CD14-positive monocyte (primary cell): ENCODE data around the gene CCDC92B. TPM values are rescaled to one million over a fixed set of nuclear protein-coding genes. Genes with fewer than 3 reads are reported as not detected.

Source experiments
- DNase-seq, 3 donors: peaks; one replicate each; pipeline ENCODE4 v3.0.0-alpha.2; 2011 to 2022
- H2AFZ ChIP-seq: 2 replicates; pipeline ENCODE4 v1.6.0; 2012; ENCODE audit warnings: mild to moderate bottlenecking, low read depth, low read length, inconsistent platforms; ENCODE audit not compliant: insufficient read depth, poor library complexity, severe bottlenecking
- H3K27ac ChIP-seq, 2 donors: 1 replicate in 1 of 2; 2 replicates in 1 of 2; pipeline ENCODE4 v1.5.1; 2012 to 2013; ENCODE audit warnings: low read length in 2 of 2, control low read depth in 1 of 2, inconsistent platforms in 1 of 2, low read depth in 1 of 2, mild to moderate bottlenecking in 1 of 2
- H3K27me3 ChIP-seq, 2 donors: one replicate each; pipeline versions ENCODE4 v1.6.0 to v1.6.1; 2011 to 2013; ENCODE audit warnings: low read length in 2 of 2; ENCODE audit not compliant: control insufficient read depth in 2 of 2, insufficient read depth in 2 of 2
- H3K36me3 ChIP-seq, 2 donors: replicated peaks in 1 of 2; 1 replicate in 1 of 2; 2 replicates in 1 of 2; pipeline versions ENCODE4 v1.5.1 to v1.6.1; 2012 to 2013; ENCODE audit warnings: low read length in 2 of 2, control low read depth in 1 of 2, inconsistent platforms in 1 of 2, mild to moderate bottlenecking in 1 of 2; ENCODE audit not compliant: insufficient read depth in 2 of 2, control insufficient read depth in 1 of 2
- H3K4me1 ChIP-seq, 2 donors: 1 replicate in 1 of 2; 2 replicates in 1 of 2; pipeline versions ENCODE4 v1.5.1 to v1.6.1; 2012 to 2013; ENCODE audit warnings: low read length in 2 of 2, control low read depth in 1 of 2, inconsistent platforms in 1 of 2, mild to moderate bottlenecking in 1 of 2, moderate library complexity in 1 of 2; ENCODE audit not compliant: insufficient read depth in 2 of 2, control insufficient read depth in 1 of 2
- H3K4me2 ChIP-seq: replicated peaks from 2 replicates; pipeline ENCODE3; 2012; ENCODE audit warnings: low read length, moderate library complexity, mild to moderate bottlenecking; ENCODE audit not compliant: poor library complexity, severe bottlenecking; ENCODE audit errors: extremely low read depth
- H3K4me3 ChIP-seq, 3 experiments: fragments of 200-600 bp in 1 of 3; sonication (generic) in 1 of 3; replicated peaks in 1 of 3; 1 replicate in 2 of 3; 2 replicates in 1 of 3; pipeline ENCODE4 v1.5.1; 2011 to 2013; ENCODE audit warnings: low read length in 3 of 3, mild to moderate bottlenecking in 3 of 3, control low read depth in 2 of 3, low read depth in 2 of 3, inconsistent platforms in 1 of 3, moderate library complexity in 1 of 3
- H3K79me2 ChIP-seq: 2 replicates; pipeline ENCODE4 v1.6.0; 2012; ENCODE audit warnings: mild to moderate bottlenecking, control low read depth, inconsistent platforms, low read length, moderate library complexity; ENCODE audit not compliant: insufficient read depth
- H3K9ac ChIP-seq: 2 replicates; pipeline ENCODE4 v1.6.0; 2017; ENCODE audit warnings: low read length, mild to moderate bottlenecking; ENCODE audit not compliant: insufficient read depth, poor library complexity, severe bottlenecking
- H3K9me3 ChIP-seq, 2 donors: replicated peaks in 1 of 2; 1 replicate in 1 of 2; 2 replicates in 1 of 2; pipeline versions ENCODE4 v1.5.1 to v1.6.1; 2012 to 2013; ENCODE audit warnings: low read length in 2 of 2, control low read depth in 1 of 2; ENCODE audit not compliant: control insufficient read depth in 1 of 2, insufficient read depth in 1 of 2
- H4K20me1 ChIP-seq: 2 replicates; pipeline ENCODE4 v1.6.0; 2012; ENCODE audit warnings: mild to moderate bottlenecking, low read length, control low read depth, moderate library complexity; ENCODE audit not compliant: insufficient read depth
- H3K27ac Mint-ChIP-seq, 7 donors: one replicate each; pipeline ENCODE4 v1.8.0; 2020; ENCODE audit warnings: mild to moderate bottlenecking in 7 of 7, mixed read lengths in 7 of 7, moderate library complexity in 6 of 7, inconsistent platforms in 2 of 7
- H3K27me3 Mint-ChIP-seq, 3 donors: one replicate each; pipeline ENCODE4 v1.8.0; 2021 to 2022; ENCODE audit warnings: low read depth in 3 of 3, mild to moderate bottlenecking in 3 of 3, mixed read lengths in 3 of 3, moderate library complexity in 3 of 3, inconsistent platforms in 1 of 3
- H3K36me3 Mint-ChIP-seq, 2 donors: one replicate each; pipeline ENCODE4 v1.8.0; 2020; ENCODE audit warnings: mixed read lengths in 2 of 2, inconsistent platforms in 1 of 2, mild to moderate bottlenecking in 1 of 2
- H3K4me1 Mint-ChIP-seq: one replicate; pipeline ENCODE4 v1.8.0; 2020; ENCODE audit warnings: mild to moderate bottlenecking, mixed read lengths
- H3K4me3 Mint-ChIP-seq, 2 donors: one replicate each; pipeline ENCODE4 v1.8.0; 2020; ENCODE audit warnings: mild to moderate bottlenecking in 2 of 2, mixed read lengths in 2 of 2, moderate library complexity in 1 of 2
- H3K9me3 Mint-ChIP-seq, 7 donors: one replicate each; pipeline ENCODE4 v1.8.0; 2020 to 2022; ENCODE audit warnings: mixed read lengths in 7 of 7, mild to moderate bottlenecking in 6 of 7, moderate library complexity in 6 of 7, inconsistent platforms in 2 of 7
- CTCF ChIP-seq: fragments of 200-600 bp; IDR thresholded peaks from one replicate; pipeline ENCODE4 v1.8.0; 2022; ENCODE audit warnings: antibody characterized with exemption, mild to moderate bottlenecking
- WGBS: methylation state at CpG from one replicate; pipeline ENCODE4 v1.1.5; 2013; ENCODE audit warnings: missing lambda C conversion rate; ENCODE audit not compliant: insufficient coverage; 5-methylcytosine and 5-hydroxymethylcytosine counted together
- intact Hi-C, 2 donors: fragments of 100-400 bp; cut with micrococcal nuclease; formaldehyde crosslinking; loops; one replicate each; pipeline versions ENCODE4 v1.15.0 to v1.15.1; 2023
- polyA plus RNA-seq, 3 donors: library from polyadenylated mRNA; depleted of rRNA in 1 of 3; unstranded in 2 of 3; stranded (reverse) in 1 of 3; fragments of 300-500 nt in 2 of 3; fragments of >200 nt in 1 of 3; fragmentation: Illumina TruSeq in 2 of 3; gene quantifications; 1 replicate in 2 of 3; 2 replicates in 1 of 3; pipeline ENCODE4 v1.2.3, GENCODE V29; 2012 to 2021

The CCDC92B gene
- polyA plus RNA-seq, 3 donors = not detected

- TF ChIP-seq CTCF = no peak
- Histone ChIP-seq H3K4me3 (no peak overlapping the region), H3K79me2 (no peaks in the 10 kb centered on the region), H3K9ac (no peak overlapping the region), H3K9me3 (no peaks in the 10 kb centered on the region), H3K4me2 (no peak overlapping the region), H3K4me1 (no peaks in the 10 kb centered on the region), H4K20me1 (no peaks in the 10 kb centered on the region), H3K27me3 (peaks cover 0 to under 1% of the 10 kb centered on the region in 2 donors), H3K36me3 (no peaks in the 10 kb centered on the region), H3K27ac (no peak overlapping the region), H2AFZ (no peak overlapping the region)
- Mint-ChIP-seq H3K9me3 (peaks cover 0 to 5% (median 0%) of the 10 kb centered on the region in 7 donors), H3K4me3 (no peak overlapping the region), H3K36me3 (no peaks in the 10 kb centered on the region), H3K27me3 (peaks cover 4 to 16% (median 9%) of the 10 kb centered on the region in 3 donors), H3K4me1 (no peaks in the 10 kb centered on the region), H3K27ac (no peak overlapping the region)
- WGBS = no CpG with 5 or more reads among the region's 5 CpGs
- DNase-seq = no peak
- intact Hi-C loops = no loop called here
These were observed 13.6 kb downstream of the CCDC92B start for GRCh38 chr17:2735896-2736295.

GRCh38 chr17:2734939-2735338, 14.5 kb downstream of the CCDC92B start:
- 86% methylated on average over 10 of the region's 10 CpGs for WGBS
- no peak overlapping the region for H3K4me2 ChIP-seq
- no peak for DNase-seq
- no peaks in the 10 kb centered on the region for H3K4me1 ChIP-seq
- Mint-ChIP-seq H3K9me3 (peaks cover 0 to 5% (median 0%) of the 10 kb centered on the region in 7 donors), H3K27me3 (peaks cover 4 to 19% (median 8%) of the 10 kb centered on the region in 3 donors), H3K4me3 (no peak overlapping the region), H3K4me1 (no peaks in the 10 kb centered on the region), H3K36me3 (no peaks in the 10 kb centered on the region), H3K27ac (no peak overlapping the region)
- no peak overlapping the region for H3K4me3 ChIP-seq
- H3K27ac ChIP-seq = no peak overlapping the region
- H2AFZ ChIP-seq = no peak overlapping the region
- intact Hi-C loops = no loop called here
- no peaks in the 10 kb centered on the region for H3K36me3 ChIP-seq
- no peaks in the 10 kb centered on the region for H3K9me3 ChIP-seq
- H3K79me2 ChIP-seq = no peaks in the 10 kb centered on the region
- peaks cover 0 to 3% of the 10 kb centered on the region in 2 donors for H3K27me3 ChIP-seq
- no peak for TF ChIP-seq CTCF
- H4K20me1 ChIP-seq = no peaks in the 10 kb centered on the region
- no peak overlapping the region for H3K9ac ChIP-seq
